HCT116 (cell line): ENCODE data around the gene CDC42BPA. TPM values are rescaled to one million over a fixed set of nuclear protein-coding genes. Genes with fewer than 3 reads are reported as not detected.

ENCODE experiments used
- EGR1 ChIP-seq: IDR thresholded peaks from 2 replicates; pipeline ENCODE4 v1.6.1; 2012; ENCODE audit warnings: low read depth
- RAD21 ChIP-seq: IDR thresholded peaks from 2 replicates; pipeline ENCODE4 v1.6.1; 2012; ENCODE audit warnings: low read depth, mild to moderate bottlenecking
- TCF7L2 ChIP-seq: IDR thresholded peaks from 2 replicates; pipeline ENCODE4 v1.7.0; 2011; ENCODE audit warnings: borderline replicate concordance, inconsistent platforms; ENCODE audit not compliant: insufficient read depth, insufficient read length; ENCODE audit errors: extremely low read depth
- YY1 ChIP-seq: IDR thresholded peaks from 2 replicates; pipeline ENCODE4 v1.6.1; 2011; ENCODE audit warnings: low read length, low read depth, moderate library complexity, mild to moderate bottlenecking; ENCODE audit not compliant: insufficient replicate concordance; ENCODE audit errors: extremely low read depth
- ZFX ChIP-seq: fragments of 450-650 bp; IDR thresholded peaks from 2 replicates; pipeline ENCODE4 v1.6.1; 2017
- total RNA-seq: library from RNA; stranded (reverse); gene quantifications from one replicate; pipeline ENCODE4 v1.2.1, GENCODE V29; 2021; ENCODE audit not compliant: unreplicated experiment
- TF ChIP-seq, protein P1 (sequence below): IDR thresholded peaks from 2 replicates; pipeline ENCODE4 v1.6.1; 2012; ENCODE audit warnings: low read depth
- TF ChIP-seq, protein P2 (sequence below): IDR thresholded peaks from 2 replicates; pipeline ENCODE4 v1.6.1; 2011; ENCODE audit warnings: mild to moderate bottlenecking, low read length, moderate library complexity; ENCODE audit not compliant: insufficient replicate concordance; ENCODE audit errors: extremely low read depth

Gene CDC42BPA
- total RNA-seq, 1 experiment from 2014 or later, result 44.0 TPM

DNA sequence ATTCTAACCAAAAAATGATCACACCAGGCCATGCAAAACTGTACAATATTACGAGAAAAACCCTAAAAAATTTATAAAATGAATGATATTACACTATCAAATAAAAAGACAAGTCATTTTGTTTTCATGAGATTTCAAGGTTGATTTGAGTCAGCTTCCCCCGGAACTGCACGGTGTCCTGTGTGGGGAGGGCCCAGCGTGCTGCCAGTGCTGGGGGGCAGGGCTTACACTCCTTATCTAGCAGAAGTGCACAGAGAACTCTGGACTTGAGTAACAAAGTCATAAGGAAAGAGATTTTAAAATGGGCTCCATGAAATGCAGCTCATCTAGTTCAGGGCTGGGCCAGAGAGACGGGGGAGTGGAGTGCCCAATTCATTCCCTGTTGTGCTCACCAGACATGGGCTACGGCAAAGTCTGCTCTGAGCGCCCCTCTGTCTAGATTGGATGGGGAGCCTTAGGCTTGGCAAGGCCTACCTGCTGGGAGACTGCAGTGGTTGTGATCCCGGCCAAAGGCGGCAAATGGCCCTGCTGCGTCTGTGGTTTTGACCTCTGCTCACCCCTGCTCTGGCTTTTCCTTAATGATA, 328.1 kb downstream of the CDC42BPA start (continued):
- TF ChIP-seq, protein P1, sequence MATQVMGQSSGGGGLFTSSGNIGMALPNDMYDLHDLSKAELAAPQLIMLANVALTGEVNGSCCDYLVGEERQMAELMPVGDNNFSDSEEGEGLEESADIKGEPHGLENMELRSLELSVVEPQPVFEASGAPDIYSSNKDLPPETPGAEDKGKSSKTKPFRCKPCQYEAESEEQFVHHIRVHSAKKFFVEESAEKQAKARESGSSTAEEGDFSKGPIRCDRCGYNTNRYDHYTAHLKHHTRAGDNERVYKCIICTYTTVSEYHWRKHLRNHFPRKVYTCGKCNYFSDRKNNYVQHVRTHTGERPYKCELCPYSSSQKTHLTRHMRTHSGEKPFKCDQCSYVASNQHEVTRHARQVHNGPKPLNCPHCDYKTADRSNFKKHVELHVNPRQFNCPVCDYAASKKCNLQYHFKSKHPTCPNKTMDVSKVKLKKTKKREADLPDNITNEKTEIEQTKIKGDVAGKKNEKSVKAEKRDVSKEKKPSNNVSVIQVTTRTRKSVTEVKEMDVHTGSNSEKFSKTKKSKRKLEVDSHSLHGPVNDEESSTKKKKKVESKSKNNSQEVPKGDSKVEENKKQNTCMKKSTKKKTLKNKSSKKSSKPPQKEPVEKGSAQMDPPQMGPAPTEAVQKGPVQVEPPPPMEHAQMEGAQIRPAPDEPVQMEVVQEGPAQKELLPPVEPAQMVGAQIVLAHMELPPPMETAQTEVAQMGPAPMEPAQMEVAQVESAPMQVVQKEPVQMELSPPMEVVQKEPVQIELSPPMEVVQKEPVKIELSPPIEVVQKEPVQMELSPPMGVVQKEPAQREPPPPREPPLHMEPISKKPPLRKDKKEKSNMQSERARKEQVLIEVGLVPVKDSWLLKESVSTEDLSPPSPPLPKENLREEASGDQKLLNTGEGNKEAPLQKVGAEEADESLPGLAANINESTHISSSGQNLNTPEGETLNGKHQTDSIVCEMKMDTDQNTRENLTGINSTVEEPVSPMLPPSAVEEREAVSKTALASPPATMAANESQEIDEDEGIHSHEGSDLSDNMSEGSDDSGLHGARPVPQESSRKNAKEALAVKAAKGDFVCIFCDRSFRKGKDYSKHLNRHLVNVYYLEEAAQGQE, result no peak
- TF ChIP-seq TCF7L2 (no peak), RAD21 (no peak), ZFX (no peak), EGR1 (no peak), YY1 (no peak)
- TF ChIP-seq, protein P2, sequence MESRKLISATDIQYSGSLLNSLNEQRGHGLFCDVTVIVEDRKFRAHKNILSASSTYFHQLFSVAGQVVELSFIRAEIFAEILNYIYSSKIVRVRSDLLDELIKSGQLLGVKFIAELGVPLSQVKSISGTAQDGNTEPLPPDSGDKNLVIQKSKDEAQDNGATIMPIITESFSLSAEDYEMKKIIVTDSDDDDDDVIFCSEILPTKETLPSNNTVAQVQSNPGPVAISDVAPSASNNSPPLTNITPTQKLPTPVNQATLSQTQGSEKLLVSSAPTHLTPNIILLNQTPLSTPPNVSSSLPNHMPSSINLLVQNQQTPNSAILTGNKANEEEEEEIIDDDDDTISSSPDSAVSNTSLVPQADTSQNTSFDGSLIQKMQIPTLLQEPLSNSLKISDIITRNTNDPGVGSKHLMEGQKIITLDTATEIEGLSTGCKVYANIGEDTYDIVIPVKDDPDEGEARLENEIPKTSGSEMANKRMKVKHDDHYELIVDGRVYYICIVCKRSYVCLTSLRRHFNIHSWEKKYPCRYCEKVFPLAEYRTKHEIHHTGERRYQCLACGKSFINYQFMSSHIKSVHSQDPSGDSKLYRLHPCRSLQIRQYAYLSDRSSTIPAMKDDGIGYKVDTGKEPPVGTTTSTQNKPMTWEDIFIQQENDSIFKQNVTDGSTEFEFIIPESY, result no peak
